Measurements from ENCODE around the gene ZNF2.

DNA sequence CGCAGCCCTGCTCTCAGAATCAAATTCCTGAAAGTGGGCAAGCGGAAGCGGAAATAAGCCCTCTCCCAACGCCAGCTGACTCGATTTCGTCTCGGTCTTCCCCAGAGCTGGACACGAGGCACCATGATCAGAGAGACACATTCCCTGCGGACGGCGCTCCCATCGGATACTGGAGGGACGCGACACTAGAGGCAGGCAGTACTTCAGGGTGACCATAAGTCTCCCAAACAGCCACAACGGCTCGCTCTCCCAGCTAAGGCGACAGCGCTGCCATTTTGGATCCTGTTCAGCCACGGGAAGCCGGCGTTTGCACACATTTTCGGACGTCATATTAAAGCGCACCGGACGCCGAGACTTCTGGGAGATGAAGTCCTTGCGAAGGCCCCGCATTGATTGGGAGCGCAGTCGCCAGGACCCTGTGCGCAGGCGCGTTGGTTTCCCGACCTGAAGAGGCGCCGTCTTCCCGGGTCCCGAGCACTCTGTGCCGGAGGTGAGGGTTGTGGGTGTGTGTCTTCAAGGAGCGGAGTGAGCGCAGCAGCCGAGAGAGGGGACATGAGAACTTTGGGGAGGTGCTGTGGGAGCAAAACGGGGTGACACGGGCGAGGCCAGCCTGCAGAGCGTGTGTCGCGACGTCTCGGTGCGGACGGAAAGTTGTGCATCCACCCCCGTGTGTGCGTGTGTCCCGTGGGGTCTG lies at the start of gene ZNF2:
- TF ChIP-seq CTCF (IDR thresholded peaks at IDR 0.05), result peak in 3 of 12 donors; percentile 5 to 17 (median 10)
- peak in 1 of 2 donors; percentile 71 for TF ChIP-seq POLR2A (IDR thresholded peaks at IDR 0.05)

All from heart left ventricle (tissue), 13 donors.